ENCODE data around the gene CEP164.

DNA sequence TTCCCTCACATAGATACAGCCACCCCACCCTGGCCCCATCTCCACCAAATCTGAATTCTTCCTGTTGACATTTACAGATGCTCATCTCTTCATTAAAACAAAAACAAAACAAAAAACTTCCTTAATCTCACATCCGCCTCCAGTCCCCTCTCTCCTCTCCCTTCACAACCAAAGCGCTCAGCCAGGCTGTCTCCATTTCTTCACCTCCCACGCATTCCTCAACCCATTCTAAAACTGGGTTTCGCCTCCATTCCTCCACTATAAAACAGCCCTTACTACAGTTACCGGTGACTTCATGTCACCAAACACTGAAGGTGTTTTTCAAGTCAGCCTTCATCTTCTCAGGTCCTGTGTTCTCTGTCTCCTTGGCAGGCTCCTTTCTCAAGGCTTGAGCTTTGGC, 26.9 kb upstream of the CEP164 start:
- TF ChIP-seq EP300 (IDR thresholded peaks at IDR 0.05) (no peak), POLR2A (IDR thresholded peaks at IDR 0.05) (no peak)
- TF ChIP-seq, protein P1, sequence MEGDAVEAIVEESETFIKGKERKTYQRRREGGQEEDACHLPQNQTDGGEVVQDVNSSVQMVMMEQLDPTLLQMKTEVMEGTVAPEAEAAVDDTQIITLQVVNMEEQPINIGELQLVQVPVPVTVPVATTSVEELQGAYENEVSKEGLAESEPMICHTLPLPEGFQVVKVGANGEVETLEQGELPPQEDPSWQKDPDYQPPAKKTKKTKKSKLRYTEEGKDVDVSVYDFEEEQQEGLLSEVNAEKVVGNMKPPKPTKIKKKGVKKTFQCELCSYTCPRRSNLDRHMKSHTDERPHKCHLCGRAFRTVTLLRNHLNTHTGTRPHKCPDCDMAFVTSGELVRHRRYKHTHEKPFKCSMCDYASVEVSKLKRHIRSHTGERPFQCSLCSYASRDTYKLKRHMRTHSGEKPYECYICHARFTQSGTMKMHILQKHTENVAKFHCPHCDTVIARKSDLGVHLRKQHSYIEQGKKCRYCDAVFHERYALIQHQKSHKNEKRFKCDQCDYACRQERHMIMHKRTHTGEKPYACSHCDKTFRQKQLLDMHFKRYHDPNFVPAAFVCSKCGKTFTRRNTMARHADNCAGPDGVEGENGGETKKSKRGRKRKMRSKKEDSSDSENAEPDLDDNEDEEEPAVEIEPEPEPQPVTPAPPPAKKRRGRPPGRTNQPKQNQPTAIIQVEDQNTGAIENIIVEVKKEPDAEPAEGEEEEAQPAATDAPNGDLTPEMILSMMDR (IDR thresholded peaks at IDR 0.05) = no peak
